Uterus (tissue), 4 donors: ENCODE results near the gene ACTR5. TPM values are rescaled to one million over a fixed set of nuclear protein-coding genes. Genes with fewer than 3 reads are reported as not detected.
A peak's percentile ranks its signal among the peaks of the same experiment; 100 is the strongest.
"Not testable (repeated sequence)": the region's sequence is repeated elsewhere in the genome, so short reads cannot be mapped to it uniquely, and the experiment has no call there.

Source experiments
- DNase-seq, 2 donors: peaks; one replicate each; pipeline ENCODE4 v3.0.0-alpha.2; 2019 to 2020
- H3K27ac ChIP-seq, 2 donors: fragments of 200-600 bp; sonication (generic); 1 replicate in 1 of 2; 2 replicates in 1 of 2; pipeline ENCODE4 v1.5.1; 2016 to 2018
- H3K27me3 ChIP-seq, 2 donors: fragments of 200-600 bp; sonication (generic); one replicate each; pipeline ENCODE4 v1.5.1; 2018 to 2019; ENCODE audit warnings: control low read depth in 1 of 2
- H3K36me3 ChIP-seq, 2 donors: fragments of 200-600 bp; sonication (generic); one replicate each; pipeline ENCODE4 v1.5.1; 2019; ENCODE audit warnings: control low read depth in 1 of 2
- H3K4me1 ChIP-seq, 2 donors: fragments of 200-600 bp; sonication (generic); one replicate each; pipeline ENCODE4 v1.5.1; 2018 to 2019; ENCODE audit warnings: control low read depth in 1 of 2
- H3K4me3 ChIP-seq, 2 donors: fragments of 200-600 bp; sonication (generic); 1 replicate in 1 of 2; 2 replicates in 1 of 2; pipeline ENCODE4 v1.5.1; 2018 to 2019; ENCODE audit warnings: mild to moderate bottlenecking in 1 of 2
- H3K9me3 ChIP-seq, 2 donors: fragments of 200-600 bp; sonication (generic); one replicate each; pipeline ENCODE4 v1.5.1; 2019; ENCODE audit warnings: control low read depth in 1 of 2
- POLR2A ChIP-seq, 2 donors: fragments of 450-650 bp; IDR thresholded peaks; one replicate each; pipeline ENCODE4 v1.6.1; 2016; ENCODE audit warnings: antibody characterized with exemption in 2 of 2, mild to moderate bottlenecking in 1 of 2, moderate library complexity in 1 of 2
- intact Hi-C: fragments of 100-400 bp; cut with DNase I; formaldehyde crosslinking; loops from one replicate; pipeline ENCODE4 v1.15.1; 2023; ENCODE audit warnings: low total_unique reads
- total RNA-seq, 4 donors: library from RNA; depleted of rRNA in 3 of 4; stranded (reverse); fragments of >200 nt in 3 of 4; gene quantifications; one replicate each; pipeline versions ENCODE4 v1.1.0 to v1.2.4, GENCODE V29; 2014 to 2023
- TF ChIP-seq, protein P1 (sequence below), 4 experiments: fragments of 200-600 bp in 2 of 4; fragments of 450-650 bp in 2 of 4; sonication (generic) in 2 of 4; IDR thresholded peaks; one replicate each; pipeline ENCODE4 v1.5.1; 2016 to 2019; ENCODE audit warnings: antibody characterized with exemption in 4 of 4, mild to moderate bottlenecking in 2 of 4, moderate library complexity in 1 of 4
- donor health status: DM: yes; HTN: yes; CAD: no.

ACTR5 gene
- total RNA-seq, 4 donors from 2014 or later: 3.8 to 12.4 (median 11.7) TPM

- no peak for TF ChIP-seq POLR2A (IDR thresholded peaks at IDR 0.05)
- TF ChIP-seq, protein P1, sequence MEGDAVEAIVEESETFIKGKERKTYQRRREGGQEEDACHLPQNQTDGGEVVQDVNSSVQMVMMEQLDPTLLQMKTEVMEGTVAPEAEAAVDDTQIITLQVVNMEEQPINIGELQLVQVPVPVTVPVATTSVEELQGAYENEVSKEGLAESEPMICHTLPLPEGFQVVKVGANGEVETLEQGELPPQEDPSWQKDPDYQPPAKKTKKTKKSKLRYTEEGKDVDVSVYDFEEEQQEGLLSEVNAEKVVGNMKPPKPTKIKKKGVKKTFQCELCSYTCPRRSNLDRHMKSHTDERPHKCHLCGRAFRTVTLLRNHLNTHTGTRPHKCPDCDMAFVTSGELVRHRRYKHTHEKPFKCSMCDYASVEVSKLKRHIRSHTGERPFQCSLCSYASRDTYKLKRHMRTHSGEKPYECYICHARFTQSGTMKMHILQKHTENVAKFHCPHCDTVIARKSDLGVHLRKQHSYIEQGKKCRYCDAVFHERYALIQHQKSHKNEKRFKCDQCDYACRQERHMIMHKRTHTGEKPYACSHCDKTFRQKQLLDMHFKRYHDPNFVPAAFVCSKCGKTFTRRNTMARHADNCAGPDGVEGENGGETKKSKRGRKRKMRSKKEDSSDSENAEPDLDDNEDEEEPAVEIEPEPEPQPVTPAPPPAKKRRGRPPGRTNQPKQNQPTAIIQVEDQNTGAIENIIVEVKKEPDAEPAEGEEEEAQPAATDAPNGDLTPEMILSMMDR (IDR thresholded peaks at IDR 0.05): peak in 3 of 4 experiments; percentile 11 to 48 (median 31)
- Histone ChIP-seq H3K4me1 (no peaks in the 10 kb centered on the region), H3K9me3 (no peaks in the 10 kb centered on the region), H3K4me3 (no peak overlapping the region), H3K36me3 (no peaks in the 10 kb centered on the region), H3K27ac (no peak overlapping the region), H3K27me3 (no peaks in the 10 kb centered on the region)
- DNase-seq: no peak
- intact Hi-C loops: no loop called here
Observed at GRCh38 chr20:38790200-38791053, 42.2 kb downstream of the ACTR5 start.

GRCh38 chr20:38791291-38791690 is 43.0 kb downstream of the ACTR5 start:
- intact Hi-C loops: no loop called here
- no peak for DNase-seq
- Histone ChIP-seq H3K4me1 (no peaks in the 10 kb centered on the region), H3K4me3 (no peak overlapping the region), H3K9me3 (no peaks in the 10 kb centered on the region), H3K27ac (no peak overlapping the region), H3K27me3 (no peaks in the 10 kb centered on the region), H3K36me3 (no peaks in the 10 kb centered on the region)
- TF ChIP-seq POLR2A (IDR thresholded peaks at IDR 0.05): no peak
- TF ChIP-seq, protein P1 (IDR thresholded peaks at IDR 0.05): no peak

- no peak for DNase-seq
- H3K27me3 ChIP-seq: no peaks in the 10 kb centered on the region
- no peaks in the 10 kb centered on the region for H3K9me3 ChIP-seq
- intact Hi-C loops: no loop called here
- no peaks in the 10 kb centered on the region for H3K36me3 ChIP-seq
- TF ChIP-seq POLR2A (IDR thresholded peaks at IDR 0.05): no peak
- H3K27ac ChIP-seq: no peak overlapping the region
- H3K4me3 ChIP-seq: no peak overlapping the region
- H3K4me1 ChIP-seq: no peaks in the 10 kb centered on the region
Observed at GRCh38 chr20:38791940-38792339, 43.7 kb downstream of the ACTR5 start.

- H3K4me1 ChIP-seq, H3K9me3 ChIP-seq, DNase-seq, H3K36me3 ChIP-seq, H3K4me3 ChIP-seq, intact Hi-C loops, H3K27ac ChIP-seq, H3K27me3 ChIP-seq: not testable (repeated sequence)
Observed at GRCh38 chr20:38794057-38794456, 45.8 kb downstream of the ACTR5 start.

DNA sequence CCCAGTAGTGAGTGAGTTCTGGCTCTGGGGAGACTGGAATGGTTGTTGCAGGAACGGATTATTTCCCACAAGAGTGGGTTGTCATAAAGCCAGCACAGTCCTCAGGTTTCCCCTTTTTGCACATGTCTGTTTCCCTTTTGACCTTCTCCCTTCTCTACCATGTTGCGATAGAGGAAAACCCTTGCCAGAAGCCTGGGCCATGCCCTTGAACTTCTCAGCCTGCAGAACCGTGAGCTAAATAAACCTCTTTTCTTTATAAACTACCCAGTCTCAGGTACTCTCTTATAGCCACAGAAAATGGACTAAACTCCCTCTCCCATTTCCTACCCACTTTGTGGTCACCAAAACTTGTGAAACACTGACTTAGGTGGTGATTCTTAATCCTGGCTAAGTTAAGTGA is 50.0 kb downstream of the ACTR5 start:
- TF ChIP-seq, protein P1 (IDR thresholded peaks at IDR 0.05): no peak
- TF ChIP-seq POLR2A (IDR thresholded peaks at IDR 0.05): no peak
- Histone ChIP-seq H3K27me3 (no peaks in the 10 kb centered on the region), H3K36me3 (no peaks in the 10 kb centered on the region), H3K4me1 (no peaks in the 10 kb centered on the region), H3K9me3 (no peaks in the 10 kb centered on the region), H3K27ac (no peak overlapping the region), H3K4me3 (no peak overlapping the region)
- intact Hi-C loops: no loop called here
- DNase-seq: no peak

DNA sequence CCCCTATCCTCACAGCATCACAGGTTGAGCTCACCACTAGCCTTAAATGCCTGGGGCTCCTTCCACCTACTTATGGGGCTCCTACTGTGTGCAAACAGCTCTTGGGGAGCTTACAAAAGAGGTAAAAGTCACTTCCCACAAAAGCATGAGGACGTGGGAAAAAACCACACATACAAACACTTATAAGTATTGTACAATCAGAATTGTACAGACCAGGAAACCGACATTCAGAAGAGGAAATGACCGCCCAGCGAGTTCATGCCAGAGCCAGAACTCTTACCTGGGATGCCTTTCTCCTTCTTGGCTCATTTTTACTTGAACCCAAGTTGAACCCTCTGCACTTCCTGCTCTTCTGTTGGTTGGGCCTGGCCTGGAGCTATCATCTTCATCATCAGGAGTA is 50.9 kb downstream of the ACTR5 start:
- intact Hi-C loops: no loop called here
- DNase-seq: peak in 1 of 2 donors; percentile 26
- Histone ChIP-seq H3K4me3 (no peak overlapping the region), H3K27ac (no peak overlapping the region), H3K9me3 (no peaks in the 10 kb centered on the region), H3K4me1 (no peaks in the 10 kb centered on the region), H3K27me3 (no peaks in the 10 kb centered on the region), H3K36me3 (no peaks in the 10 kb centered on the region)
- TF ChIP-seq POLR2A (IDR thresholded peaks at IDR 0.05): no peak
- TF ChIP-seq, protein P1 (IDR thresholded peaks at IDR 0.05): no peak
